NCI-H82 (cell line): Measurements from ENCODE around the gene MCCC2.
"Not testable (repeated sequence)": the region's sequence is repeated elsewhere in the genome, so short reads cannot be mapped to it uniquely, and the experiment has no call there.

Experiments
- DNase-seq: peaks from one replicate; lab custom pipeline; 2025; lab: John Stamatoyannopoulos, UW

Gene MCCC2

GRCh38 chr5:71663191-71663969 is 76.2 kb downstream of the MCCC2 start:
- no peak for DNase-seq

GRCh38 chr5:71664615-71665014 is 77.5 kb downstream of the MCCC2 start:
- DNase-seq: not testable (repeated sequence)

DNA sequence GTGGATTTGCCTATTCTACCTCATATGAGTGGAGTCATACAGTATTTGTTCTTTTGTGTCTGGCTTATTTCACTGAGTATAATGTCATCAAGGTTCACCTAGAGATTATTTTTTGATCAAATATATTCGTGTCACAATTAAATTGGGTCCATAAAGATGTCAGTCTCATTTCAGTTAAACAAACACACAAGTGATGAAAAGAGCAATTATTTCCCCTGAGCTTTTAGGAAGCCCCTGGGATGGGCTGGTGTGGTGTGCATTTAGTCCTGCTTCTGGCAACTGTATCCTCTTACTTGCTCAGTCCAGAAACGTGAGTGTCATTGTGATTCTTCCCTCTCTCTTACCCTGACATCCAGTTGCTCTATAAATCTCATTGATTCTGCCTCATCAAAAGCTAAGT is 79.2 kb downstream of the MCCC2 start:
- DNase-seq: no peak

- DNase-seq: no peak
Observed at GRCh38 chr5:71677977-71678376, 90.8 kb downstream of the MCCC2 start.

DNA sequence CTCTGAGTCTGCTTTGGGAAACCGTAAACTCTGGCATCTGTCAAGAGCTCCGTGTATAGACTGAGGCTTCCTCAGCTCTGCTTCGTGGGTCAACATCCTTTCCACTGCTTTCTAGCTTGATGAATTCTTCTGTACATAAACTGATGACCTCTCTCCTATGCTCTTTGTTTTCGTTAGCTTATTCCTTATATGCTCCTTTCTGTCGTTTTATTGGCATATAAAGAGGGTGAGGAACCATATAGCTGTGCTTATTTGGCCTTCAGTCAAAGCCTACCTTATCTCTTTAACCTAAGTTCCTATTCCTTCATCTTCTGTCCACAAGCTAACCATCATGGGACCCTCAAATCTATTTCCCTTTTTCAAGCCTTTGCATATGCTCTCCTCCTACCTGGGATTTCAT is 92.6 kb downstream of the MCCC2 start:
- no peak for DNase-seq

DNA sequence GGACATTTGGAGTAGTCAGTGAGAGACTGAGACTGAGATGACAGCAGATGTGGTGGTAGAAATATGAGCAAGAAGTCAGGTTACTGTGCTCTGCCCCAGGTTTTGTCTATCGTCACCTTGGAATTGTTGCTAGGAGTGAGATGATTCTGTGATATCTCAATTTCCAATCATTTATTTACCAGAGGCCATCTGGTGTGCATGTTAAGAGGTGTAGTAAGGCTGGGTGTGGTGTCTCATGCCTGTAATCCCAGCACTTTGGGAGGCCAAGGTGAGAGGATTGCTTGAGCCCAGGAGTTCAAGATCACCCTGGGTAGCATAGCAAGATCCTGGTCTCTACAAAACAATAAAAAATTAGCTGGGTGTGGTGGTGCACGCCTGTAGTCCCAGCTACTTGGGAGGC is 93.4 kb downstream of the MCCC2 start:
- no peak for DNase-seq

DNA sequence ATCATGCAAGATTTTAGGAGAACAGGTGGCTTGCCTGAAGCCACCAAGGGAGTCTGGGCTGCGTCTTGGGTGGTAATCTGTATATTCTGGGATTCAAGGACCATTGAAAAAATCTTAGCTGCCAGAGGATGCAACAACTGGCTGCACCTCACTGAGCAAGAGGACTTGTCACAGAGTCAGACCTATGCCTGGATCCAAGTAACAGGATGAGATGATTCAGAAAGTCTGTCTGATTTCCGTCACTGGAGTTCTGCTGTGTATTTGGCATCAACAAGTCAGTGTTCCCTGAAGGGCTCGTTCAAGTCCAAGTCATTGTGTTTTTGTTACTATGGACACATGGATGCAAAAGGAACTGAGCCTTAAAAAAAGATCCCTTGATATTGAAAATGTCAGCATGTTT is 94.2 kb downstream of the MCCC2 start:
- DNase-seq: no peak

DNA sequence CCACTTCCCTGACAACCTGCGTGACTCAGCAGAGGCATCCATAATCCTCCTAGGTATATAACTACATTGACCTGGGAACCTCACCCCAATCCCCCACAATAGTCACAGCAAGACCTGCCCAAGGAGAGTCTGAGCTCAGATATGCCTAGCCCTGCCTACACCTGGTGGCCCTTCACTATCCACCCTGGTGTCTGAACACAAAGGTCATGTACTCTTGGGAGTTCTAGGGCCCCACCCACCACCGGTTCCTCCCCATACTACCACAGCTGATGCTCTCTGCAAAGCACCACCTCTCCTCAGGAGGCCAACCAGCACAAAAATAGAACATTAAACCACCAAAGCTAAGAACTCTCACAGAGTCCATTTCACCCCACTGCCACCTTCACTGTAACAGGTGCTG is 97.2 kb downstream of the MCCC2 start:
- DNase-seq: no peak

DNA sequence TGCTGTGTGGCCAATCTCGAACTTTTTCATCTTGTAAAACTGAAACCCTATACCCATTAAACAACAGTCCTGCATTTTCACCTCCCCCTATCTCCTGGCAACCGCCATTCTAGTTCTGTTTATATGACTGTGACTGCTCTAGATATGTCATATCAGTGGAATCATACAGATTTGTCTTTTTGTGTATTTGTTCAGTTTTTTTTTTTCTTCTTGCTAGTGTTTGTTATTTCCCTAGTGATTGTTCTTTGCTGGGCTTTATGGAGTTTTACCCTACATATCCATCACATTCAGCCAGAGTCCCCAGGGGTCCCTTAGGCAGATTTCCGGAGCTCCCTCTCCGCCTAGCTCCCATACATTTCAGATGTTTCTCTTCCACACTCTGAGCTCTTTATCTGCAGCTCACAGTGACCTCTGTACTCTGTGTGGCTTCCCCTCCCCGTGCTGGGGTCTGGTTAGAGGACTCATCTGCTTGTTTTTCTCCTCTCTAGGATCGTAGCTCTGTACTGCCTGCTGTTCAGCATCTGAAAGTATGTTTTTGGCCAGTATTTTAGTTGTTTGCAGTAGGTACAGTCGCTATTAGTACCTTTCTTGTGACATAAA is 106.8 kb downstream of the MCCC2 start:
- DNase-seq: no peak

DNA sequence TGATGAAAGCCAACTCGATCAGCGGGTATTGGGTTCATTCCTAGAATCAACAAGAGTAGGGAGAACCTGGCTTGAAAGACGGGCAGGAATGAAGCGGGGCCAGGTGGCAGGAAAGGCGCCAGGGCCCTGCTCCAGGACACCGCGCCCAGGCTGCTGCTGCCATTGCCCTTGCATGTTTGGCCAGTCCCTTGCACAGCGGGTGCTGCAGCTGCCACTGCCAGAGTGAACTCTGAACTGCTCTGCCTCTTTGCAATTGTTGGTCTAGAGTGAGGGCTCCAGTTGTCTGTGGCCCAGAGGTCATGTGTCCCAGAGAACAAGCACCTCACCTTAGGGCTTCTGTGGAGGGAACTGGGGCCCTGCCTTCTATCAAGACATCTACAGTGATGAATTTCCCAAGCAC is 107.9 kb downstream of the MCCC2 start:
- no peak for DNase-seq

DNA sequence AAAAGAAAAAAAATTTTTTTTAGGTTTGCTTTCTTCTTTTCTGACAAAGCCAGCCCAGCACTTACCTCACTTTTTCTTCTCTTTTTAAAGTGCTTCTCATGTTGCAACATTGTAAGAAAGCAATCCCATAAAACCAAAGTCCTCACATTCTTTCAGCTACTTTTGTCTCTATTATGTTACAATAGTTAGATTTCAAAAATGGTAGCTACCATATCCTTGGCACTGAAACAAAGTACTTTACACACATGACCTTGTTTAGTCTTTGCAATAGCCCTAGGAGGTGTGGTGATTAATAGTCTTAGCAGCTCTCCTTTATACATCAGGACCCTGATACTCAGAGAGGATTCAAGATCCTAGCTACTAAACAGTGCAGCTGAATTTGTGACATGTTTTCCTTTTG is 108.5 kb downstream of the MCCC2 start:
- no peak for DNase-seq

DNA sequence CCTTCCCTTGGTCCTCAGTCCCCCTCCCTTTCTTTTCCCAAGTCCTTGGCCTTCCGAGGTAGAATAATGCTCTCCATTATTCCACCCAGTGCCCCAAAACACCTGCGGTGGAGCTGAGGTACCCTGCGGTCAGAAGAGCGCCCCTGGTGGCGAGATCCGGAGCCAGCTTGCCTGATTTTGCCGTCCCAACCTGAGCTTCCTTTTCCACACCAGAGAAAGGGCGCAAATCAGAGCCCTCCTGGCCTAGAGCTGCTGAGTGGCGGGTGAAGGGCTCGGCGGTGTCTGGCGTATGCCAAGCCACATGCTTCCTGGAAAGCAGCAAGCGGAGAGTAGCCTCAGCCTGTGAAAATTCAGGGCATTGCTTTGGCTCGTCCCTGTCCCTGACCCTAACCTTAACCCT is 110.8 kb downstream of the MCCC2 start:
- DNase-seq: no peak

- DNase-seq: no peak
Observed at GRCh38 chr5:71699233-71699632, 112.1 kb downstream of the MCCC2 start.

- no peak for DNase-seq
Observed at GRCh38 chr5:71699751-71700150, 112.6 kb downstream of the MCCC2 start.

DNA sequence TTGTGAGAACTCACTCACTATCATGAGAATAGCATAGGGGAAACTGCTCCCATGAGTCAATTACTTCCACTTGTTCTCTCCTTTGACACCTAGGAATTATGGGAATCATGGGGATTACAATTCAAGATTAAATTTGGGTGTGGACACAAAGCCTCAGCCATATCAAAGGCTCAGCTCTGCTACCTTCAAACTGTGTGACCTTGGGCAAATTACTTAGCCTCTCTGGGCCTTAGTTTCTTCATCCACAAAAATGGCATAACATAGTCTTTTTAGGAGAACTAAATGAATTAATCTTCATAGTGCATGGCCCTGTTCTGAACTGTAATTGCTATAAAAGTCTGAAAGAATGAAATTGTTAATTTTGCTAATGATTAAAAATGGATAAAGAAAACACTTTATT is 113.7 kb downstream of the MCCC2 start:
- DNase-seq: peak; percentile 37

- DNase-seq: no peak
Observed at GRCh38 chr5:71701407-71701806, 114.3 kb downstream of the MCCC2 start.

DNA sequence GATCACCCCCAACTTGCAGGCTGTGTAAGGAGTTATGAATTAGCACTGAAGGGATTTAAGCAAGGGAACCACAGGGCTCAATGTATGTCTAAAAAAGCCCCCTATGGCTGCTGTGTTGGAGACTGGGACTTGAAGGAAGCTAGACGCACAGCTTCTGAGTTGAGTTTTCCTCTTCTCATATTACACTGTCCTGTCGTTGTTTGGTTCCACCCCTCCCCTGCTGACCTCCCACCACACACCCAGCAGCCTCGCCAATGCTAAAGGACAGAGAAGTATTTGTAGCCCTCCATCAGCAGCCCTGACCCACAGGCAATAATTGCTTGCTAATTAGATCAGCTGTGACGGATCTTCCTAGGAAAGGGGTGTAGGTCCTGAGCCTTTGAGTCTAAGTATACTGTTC is 116.8 kb downstream of the MCCC2 start:
- peak; percentile 46 for DNase-seq

DNA sequence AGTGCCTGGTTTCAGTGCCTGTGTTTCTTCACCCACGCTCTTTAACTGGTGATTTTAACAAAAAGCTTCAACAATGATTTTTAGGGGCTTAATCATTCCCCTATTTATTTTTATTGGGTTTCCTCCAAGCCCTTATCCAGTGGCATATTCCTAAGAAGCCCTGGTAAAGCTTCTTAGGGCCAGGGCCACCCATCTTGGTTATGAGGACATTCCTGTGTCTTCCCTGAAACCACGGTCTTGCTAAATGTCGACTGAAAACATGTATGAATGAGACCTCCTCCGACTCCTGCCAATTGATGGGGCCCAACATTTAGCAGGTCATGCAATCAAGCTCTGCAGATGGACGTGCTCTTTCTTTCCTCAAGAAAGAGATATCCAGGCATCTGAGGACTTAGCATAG is 118.3 kb downstream of the MCCC2 start:
- no peak for DNase-seq

DNA sequence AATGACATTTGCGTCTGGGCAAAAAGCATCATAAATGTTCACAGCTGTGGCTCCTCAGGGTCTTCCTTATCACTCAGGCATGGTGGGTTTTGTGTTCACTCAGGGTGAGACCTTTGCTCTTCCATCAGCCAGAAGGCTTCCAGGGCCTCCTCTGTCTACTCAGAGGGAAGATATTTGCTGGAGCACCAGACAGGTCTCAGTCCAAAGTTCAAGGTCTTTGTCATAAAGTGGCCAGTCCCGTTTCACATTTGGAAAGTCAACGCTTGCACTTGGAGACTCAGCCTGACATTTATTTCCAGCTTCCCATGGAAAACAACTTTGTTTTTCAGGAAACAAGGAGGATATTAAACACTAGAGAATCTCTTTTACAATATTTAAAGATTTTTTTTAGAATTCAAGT is 119.8 kb downstream of the MCCC2 start:
- DNase-seq: no peak
